ENCODE data around the gene BASP1.
"Not testable (repeated sequence)": the region's sequence is repeated elsewhere in the genome, so short reads cannot be mapped to it uniquely, and the experiment has no call there.

The BASP1 gene

DNA sequence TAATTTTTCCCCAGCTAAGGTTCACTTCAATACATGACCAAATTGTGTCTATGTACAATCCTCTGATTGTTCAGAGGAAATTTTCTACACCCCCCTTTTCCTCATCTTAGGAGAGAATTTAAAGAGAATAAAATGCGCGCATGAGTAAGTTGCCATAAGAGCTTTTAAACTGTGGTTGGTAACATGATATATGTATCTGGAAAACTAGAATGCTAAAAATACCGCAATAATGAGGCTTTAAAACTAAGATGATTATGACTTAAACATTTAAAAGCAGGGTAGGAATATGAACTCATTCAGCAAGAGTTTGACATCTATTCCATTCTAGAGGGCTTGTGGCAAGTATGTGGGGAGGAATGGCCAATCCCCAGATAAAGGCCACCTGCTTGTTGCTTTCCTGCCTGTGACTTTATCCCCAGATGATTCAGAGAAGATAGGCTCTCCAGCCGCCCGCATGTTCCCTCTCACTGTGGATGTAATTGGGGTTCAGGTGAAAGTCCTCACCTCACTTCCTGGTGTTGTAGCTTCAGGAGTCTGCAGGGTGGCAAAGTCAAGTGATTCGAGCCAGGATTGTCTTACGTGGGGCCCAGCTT, 26.5 kb upstream of the BASP1 start:
- H3K4me3 ChIP-seq (ENCODE audit: low read depth in 1 of 5, low read length in 5 of 5), result no peak overlapping the region
- no peaks in the 10 kb centered on the region for H3K27me3 ChIP-seq (ENCODE audit: control insufficient read depth in 5 of 5, insufficient read depth in 4 of 5, low read length in 5 of 5)
- no peaks in the 10 kb centered on the region for H3K36me3 ChIP-seq (ENCODE audit: control insufficient read depth in 5 of 5, insufficient read depth in 5 of 5, low read length in 5 of 5)
- H3K9me3 ChIP-seq (ENCODE audit: control insufficient read depth in 5 of 5, low read length in 5 of 5), result no peaks in the 10 kb centered on the region
- no peak overlapping the region for H3K9ac ChIP-seq (ENCODE audit: low read length in 5 of 5)
- no peak overlapping the region for H3K27ac ChIP-seq (ENCODE audit: low read depth, low read length)
- H3K4me1 ChIP-seq (ENCODE audit: control insufficient read depth in 5 of 5, insufficient read depth in 5 of 5, low read length in 5 of 5), result peaks cover 0 to 23% (median 21%) of the 10 kb centered on the region in 5 donors

DNA sequence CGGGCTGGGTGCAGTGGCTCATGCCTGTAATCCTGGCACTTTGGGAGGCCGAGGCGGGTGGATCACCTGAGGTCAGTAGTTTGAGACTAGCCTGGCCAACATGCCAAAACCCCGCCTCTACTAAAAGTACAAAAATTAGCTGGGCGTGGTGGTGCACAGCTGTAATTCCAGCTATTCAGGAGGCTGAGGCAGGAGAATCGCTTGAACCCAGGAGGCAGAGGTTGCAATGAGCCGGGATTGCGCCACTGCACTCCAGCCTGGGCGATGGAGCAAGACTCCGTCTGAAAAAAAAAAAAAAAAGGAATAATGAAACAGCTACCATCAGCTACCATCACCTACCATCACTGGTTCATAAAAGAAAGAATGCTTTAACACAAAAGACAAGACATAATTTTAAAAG, 25.9 kb upstream of the BASP1 start:
- peaks cover 0 to 16% (median 15%) of the 10 kb centered on the region in 5 donors for H3K4me1 ChIP-seq (ENCODE audit: control insufficient read depth in 5 of 5, insufficient read depth in 5 of 5, low read length in 5 of 5)
- not testable (repeated sequence) for H3K27ac ChIP-seq (ENCODE audit: low read depth, low read length); H3K9ac ChIP-seq (ENCODE audit: low read length in 5 of 5); H3K27me3 ChIP-seq (ENCODE audit: control insufficient read depth in 5 of 5, insufficient read depth in 4 of 5, low read length in 5 of 5); H3K9me3 ChIP-seq (ENCODE audit: control insufficient read depth in 5 of 5, low read length in 5 of 5); H3K4me3 ChIP-seq (ENCODE audit: low read depth in 1 of 5, low read length in 5 of 5); H3K36me3 ChIP-seq (ENCODE audit: control insufficient read depth in 5 of 5, insufficient read depth in 5 of 5, low read length in 5 of 5)

DNA sequence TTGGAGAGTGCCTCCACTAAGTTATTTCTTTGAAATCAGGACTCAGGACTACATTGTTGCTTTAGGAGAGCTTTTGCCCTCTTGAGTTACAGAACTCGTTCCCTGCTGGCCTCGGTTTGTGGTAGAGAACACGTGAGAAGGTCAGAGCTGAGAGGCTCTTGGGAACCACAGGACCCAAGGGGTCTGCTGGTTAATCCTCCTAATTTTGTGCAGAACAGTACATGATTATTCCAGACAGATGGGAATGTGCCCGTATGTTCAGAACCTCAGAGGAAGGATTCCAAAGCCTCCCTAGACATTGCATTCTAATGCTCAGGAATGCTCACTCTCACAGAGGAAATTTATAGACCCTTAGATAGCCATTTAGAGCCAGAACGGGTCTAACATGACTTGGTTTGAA, 25.2 kb upstream of the BASP1 start:
- peaks cover 0 to 16% (median 15%) of the 10 kb centered on the region in 5 donors for H3K4me1 ChIP-seq (ENCODE audit: control insufficient read depth in 5 of 5, insufficient read depth in 5 of 5, low read length in 5 of 5)
- H3K9ac ChIP-seq (ENCODE audit: low read length in 5 of 5), result no peak overlapping the region
- H3K27ac ChIP-seq (ENCODE audit: low read depth, low read length), result no peak overlapping the region
- H3K36me3 ChIP-seq (ENCODE audit: control insufficient read depth in 5 of 5, insufficient read depth in 5 of 5, low read length in 5 of 5), result no peaks in the 10 kb centered on the region
- H3K4me3 ChIP-seq (ENCODE audit: low read depth in 1 of 5, low read length in 5 of 5), result no peak overlapping the region
- H3K9me3 ChIP-seq (ENCODE audit: control insufficient read depth in 5 of 5, low read length in 5 of 5), result no peaks in the 10 kb centered on the region
- no peaks in the 10 kb centered on the region for H3K27me3 ChIP-seq (ENCODE audit: control insufficient read depth in 5 of 5, insufficient read depth in 4 of 5, low read length in 5 of 5)

DNA sequence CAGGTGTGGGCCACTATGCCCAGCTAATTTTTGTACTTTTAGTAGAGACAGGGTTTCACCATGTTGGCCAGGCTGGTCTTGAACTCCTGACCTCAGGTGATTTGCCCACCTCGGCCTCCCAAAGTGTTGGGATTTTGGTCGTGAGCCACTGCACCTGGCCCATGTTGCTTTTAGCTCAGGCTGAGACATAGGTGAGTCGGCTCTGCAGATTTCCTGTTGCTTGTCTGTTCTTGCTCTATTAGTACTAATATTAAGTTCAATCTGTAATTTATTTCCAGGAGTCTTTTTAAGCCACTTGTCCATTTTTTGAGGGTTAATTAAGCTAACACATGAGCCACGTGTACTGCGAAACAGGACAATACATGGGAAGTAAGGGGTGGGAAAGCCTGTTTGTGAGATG, 21.4 kb upstream of the BASP1 start:
- Histone ChIP-seq H3K9me3 (ENCODE audit: control insufficient read depth in 5 of 5, low read length in 5 of 5) (peaks cover 0 to 2% (median 0%) of the 10 kb centered on the region in 5 donors), H3K4me1 (ENCODE audit: control insufficient read depth in 5 of 5, insufficient read depth in 5 of 5, low read length in 5 of 5) (peaks cover 0 to 4% (median 0%) of the 10 kb centered on the region in 5 donors), H3K9ac (ENCODE audit: low read length in 5 of 5) (no peak overlapping the region), H3K27me3 (ENCODE audit: control insufficient read depth in 5 of 5, insufficient read depth in 4 of 5, low read length in 5 of 5) (no peaks in the 10 kb centered on the region), H3K27ac (ENCODE audit: low read depth, low read length) (no peak overlapping the region), H3K4me3 (ENCODE audit: low read depth in 1 of 5, low read length in 5 of 5) (no peak overlapping the region), H3K36me3 (ENCODE audit: control insufficient read depth in 5 of 5, insufficient read depth in 5 of 5, low read length in 5 of 5) (no peaks in the 10 kb centered on the region)

DNA sequence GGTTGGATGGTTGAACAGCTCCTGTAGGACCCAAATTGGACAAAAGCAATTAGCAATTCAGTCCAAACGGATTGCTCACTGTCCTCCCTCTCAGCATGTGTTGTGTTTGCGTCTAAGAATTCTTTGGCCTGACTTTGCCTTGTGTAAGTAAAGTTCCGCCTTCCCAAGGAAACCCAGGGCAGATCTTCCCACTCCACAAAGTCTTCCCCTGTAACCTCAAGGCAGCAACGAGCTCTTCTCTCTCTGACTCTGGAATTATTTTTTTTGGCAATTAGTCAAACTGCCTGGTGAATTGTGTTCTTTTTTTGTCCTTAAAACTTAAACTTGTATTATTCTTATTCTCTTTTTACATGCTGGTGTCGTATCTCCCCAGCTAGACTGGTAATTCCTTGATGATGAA, 20.7 kb upstream of the BASP1 start:
- Histone ChIP-seq H3K36me3 (ENCODE audit: control insufficient read depth in 5 of 5, insufficient read depth in 5 of 5, low read length in 5 of 5) (no peaks in the 10 kb centered on the region), H3K9ac (ENCODE audit: low read length in 5 of 5) (no peak overlapping the region), H3K9me3 (ENCODE audit: control insufficient read depth in 5 of 5, low read length in 5 of 5) (peaks cover 0 to 2% (median 0%) of the 10 kb centered on the region in 5 donors), H3K4me1 (ENCODE audit: control insufficient read depth in 5 of 5, insufficient read depth in 5 of 5, low read length in 5 of 5) (peaks cover 0 to 4% (median 0%) of the 10 kb centered on the region in 5 donors), H3K27me3 (ENCODE audit: control insufficient read depth in 5 of 5, insufficient read depth in 4 of 5, low read length in 5 of 5) (no peaks in the 10 kb centered on the region), H3K4me3 (ENCODE audit: low read depth in 1 of 5, low read length in 5 of 5) (no peak overlapping the region), H3K27ac (ENCODE audit: low read depth, low read length) (no peak overlapping the region)

DNA sequence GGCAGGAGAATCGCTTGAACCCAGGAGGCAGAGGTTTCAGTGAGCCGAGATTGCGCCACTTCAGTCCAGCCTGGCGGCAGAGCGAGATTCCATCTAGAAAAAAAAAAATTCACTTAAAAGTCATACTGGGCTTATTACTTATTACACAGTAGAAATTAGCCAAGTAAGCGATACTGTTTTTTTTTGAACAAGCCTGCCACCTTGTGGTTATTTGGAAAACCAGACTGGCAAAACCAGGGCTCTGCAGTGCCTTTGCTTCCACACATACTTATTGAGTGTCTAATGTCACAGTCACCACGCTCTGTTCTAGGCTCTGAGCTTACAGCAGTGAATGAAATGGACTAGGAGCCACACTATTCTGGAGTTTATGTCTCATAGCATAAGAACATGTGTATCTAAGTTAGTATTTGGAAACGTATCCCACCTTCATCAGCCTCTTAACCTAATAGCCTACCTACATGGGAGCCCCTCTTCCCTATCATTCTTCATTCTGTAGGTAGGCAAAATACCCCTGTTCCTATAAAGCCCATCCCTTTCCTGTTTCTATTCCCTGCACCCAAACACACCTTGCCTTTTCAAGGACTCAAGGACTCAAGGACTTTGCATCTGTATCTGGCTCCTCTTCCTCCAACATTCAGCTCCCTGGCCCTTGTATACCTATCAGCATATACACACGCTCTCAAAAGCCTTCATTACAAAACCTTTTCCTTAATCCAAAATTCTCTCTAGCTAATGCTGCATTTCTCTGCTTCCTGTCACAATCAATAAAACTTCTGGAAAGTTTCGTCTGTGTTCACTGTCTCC, 13.9 kb upstream of the BASP1 start:
- Histone ChIP-seq H3K9ac (ENCODE audit: low read length in 5 of 5) (no peak overlapping the region), H3K9me3 (ENCODE audit: control insufficient read depth in 5 of 5, low read length in 5 of 5) (no peaks in the 10 kb centered on the region), H3K27ac (ENCODE audit: low read depth, low read length) (no peak overlapping the region), H3K4me3 (ENCODE audit: low read depth in 1 of 5, low read length in 5 of 5) (no peak overlapping the region), H3K4me1 (ENCODE audit: control insufficient read depth in 5 of 5, insufficient read depth in 5 of 5, low read length in 5 of 5) (no peaks in the 10 kb centered on the region), H3K27me3 (ENCODE audit: control insufficient read depth in 5 of 5, insufficient read depth in 4 of 5, low read length in 5 of 5) (peaks cover 0 to 7% (median 0%) of the 10 kb centered on the region in 5 donors), H3K36me3 (ENCODE audit: control insufficient read depth in 5 of 5, insufficient read depth in 5 of 5, low read length in 5 of 5) (no peaks in the 10 kb centered on the region)

DNA sequence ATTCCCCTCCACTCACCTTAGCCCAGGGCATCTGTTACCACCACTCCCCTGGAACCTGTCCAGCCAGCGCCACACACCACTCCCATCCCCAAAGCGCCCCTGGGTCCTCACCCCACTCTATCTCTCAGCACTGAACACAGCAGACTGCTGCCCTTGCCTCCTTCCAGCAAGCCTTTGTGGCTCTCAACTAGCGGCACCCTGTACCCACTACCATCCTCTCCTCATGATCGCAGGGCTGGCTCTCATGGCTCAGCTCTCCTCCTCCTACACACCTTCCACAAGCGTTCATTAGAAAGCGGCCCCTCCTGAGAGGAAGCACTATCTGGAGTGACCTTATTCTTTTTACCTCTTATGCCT, 13.3 kb upstream of the BASP1 start:
- H3K27me3 ChIP-seq (ENCODE audit: control insufficient read depth in 5 of 5, insufficient read depth in 4 of 5, low read length in 5 of 5), result peaks cover 0 to 7% (median 0%) of the 10 kb centered on the region in 5 donors

DNA sequence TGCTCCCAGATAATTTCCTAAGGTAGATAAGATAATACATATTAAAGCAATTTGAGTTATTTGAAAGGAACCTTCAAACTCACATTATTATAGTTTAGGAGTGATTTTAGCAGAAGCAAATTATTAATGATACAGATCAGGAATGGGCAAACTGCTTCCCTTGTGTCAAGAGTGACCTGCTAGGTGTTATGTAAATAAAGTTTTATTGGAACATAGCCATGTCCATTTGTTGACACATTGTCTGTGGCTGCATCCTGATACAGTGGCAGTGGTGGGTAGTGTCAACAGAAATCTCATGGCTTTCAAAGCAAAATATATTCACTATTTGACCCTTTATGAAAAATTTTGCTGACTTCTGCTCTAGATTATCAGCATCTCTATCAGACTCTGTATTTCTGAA, 11.4 kb upstream of the BASP1 start:
- H3K9ac ChIP-seq (ENCODE audit: low read length in 5 of 5), result no peak overlapping the region
- H3K4me1 ChIP-seq (ENCODE audit: control insufficient read depth in 5 of 5, insufficient read depth in 5 of 5, low read length in 5 of 5), result no peaks in the 10 kb centered on the region
- no peaks in the 10 kb centered on the region for H3K36me3 ChIP-seq (ENCODE audit: control insufficient read depth in 5 of 5, insufficient read depth in 5 of 5, low read length in 5 of 5)
- no peak overlapping the region for H3K27ac ChIP-seq (ENCODE audit: low read depth, low read length)
- H3K9me3 ChIP-seq (ENCODE audit: control insufficient read depth in 5 of 5, low read length in 5 of 5), result no peaks in the 10 kb centered on the region
- no peak overlapping the region for H3K4me3 ChIP-seq (ENCODE audit: low read depth in 1 of 5, low read length in 5 of 5)
- H3K27me3 ChIP-seq (ENCODE audit: control insufficient read depth in 5 of 5, insufficient read depth in 4 of 5, low read length in 5 of 5), result peaks cover 0 to 7% (median 0%) of the 10 kb centered on the region in 5 donors

More for the DNA sequence above, 13.3 kb upstream of the BASP1 start:
- no peaks in the 10 kb centered on the region for H3K4me1 ChIP-seq (ENCODE audit: control insufficient read depth in 5 of 5, insufficient read depth in 5 of 5, low read length in 5 of 5)
- H3K27ac ChIP-seq (ENCODE audit: low read depth, low read length), result no peak overlapping the region
- no peak overlapping the region for H3K4me3 ChIP-seq (ENCODE audit: low read depth in 1 of 5, low read length in 5 of 5)
- no peaks in the 10 kb centered on the region for H3K36me3 ChIP-seq (ENCODE audit: control insufficient read depth in 5 of 5, insufficient read depth in 5 of 5, low read length in 5 of 5)
- no peak overlapping the region for H3K9ac ChIP-seq (ENCODE audit: low read length in 5 of 5)
- no peaks in the 10 kb centered on the region for H3K9me3 ChIP-seq (ENCODE audit: control insufficient read depth in 5 of 5, low read length in 5 of 5)

DNA sequence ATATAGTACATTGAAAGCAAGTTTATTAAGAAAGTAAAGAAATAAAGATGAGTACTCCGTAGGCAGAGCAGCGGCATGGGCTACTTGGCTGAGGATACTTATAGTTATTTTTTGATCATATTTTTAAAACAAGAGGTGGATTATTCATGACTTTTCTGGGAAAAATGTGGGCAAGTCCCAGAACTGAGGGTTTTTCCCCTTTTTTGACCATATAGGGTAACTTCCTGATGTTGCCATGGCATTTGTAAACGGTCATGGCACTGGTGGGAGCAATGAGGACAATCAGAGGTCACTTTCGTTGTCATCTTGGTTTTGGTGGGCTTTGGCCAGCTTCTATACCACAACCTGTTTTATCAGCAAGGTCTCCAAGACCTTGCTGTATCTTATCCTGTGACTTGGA, 5.2 kb upstream of the BASP1 start:
- Histone ChIP-seq H3K4me1 (ENCODE audit: control insufficient read depth in 5 of 5, insufficient read depth in 5 of 5, low read length in 5 of 5) (peaks cover 0 to 10% (median 9%) of the 10 kb centered on the region in 5 donors), H3K36me3 (ENCODE audit: control insufficient read depth in 5 of 5, insufficient read depth in 5 of 5, low read length in 5 of 5) (no peaks in the 10 kb centered on the region), H3K27ac (ENCODE audit: low read depth, low read length) (no peak overlapping the region), H3K27me3 (ENCODE audit: control insufficient read depth in 5 of 5, insufficient read depth in 4 of 5, low read length in 5 of 5) (peaks cover 0 to 12% (median 4%) of the 10 kb centered on the region in 5 donors), H3K4me3 (ENCODE audit: low read depth in 1 of 5, low read length in 5 of 5) (no peak overlapping the region), H3K9ac (ENCODE audit: low read length in 5 of 5) (no peak overlapping the region), H3K9me3 (ENCODE audit: control insufficient read depth in 5 of 5, low read length in 5 of 5) (no peaks in the 10 kb centered on the region)

DNA sequence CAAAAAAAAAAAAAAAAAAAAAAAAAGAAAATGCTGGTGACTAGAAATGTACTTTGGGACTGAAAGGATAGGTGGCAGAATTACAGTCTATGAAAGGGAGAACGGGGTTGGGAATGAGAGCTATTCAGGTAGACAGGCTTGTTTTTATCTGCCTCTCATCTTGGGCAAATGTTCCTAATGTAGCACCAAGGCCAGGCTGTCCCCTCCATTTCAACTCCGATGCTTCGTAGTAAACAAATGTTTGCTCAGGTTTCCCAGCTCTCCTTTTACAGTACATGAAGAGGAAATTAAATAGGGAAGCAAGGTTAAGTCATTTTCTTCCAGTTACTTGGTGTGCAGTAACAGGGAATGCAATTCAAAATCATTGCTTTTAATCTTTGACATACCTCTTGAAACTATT, 4.4 kb upstream of the BASP1 start:
- H3K27ac ChIP-seq (ENCODE audit: low read depth, low read length), result no peak overlapping the region
- H3K9ac ChIP-seq (ENCODE audit: low read length in 5 of 5), result no peak overlapping the region
- H3K4me1 ChIP-seq (ENCODE audit: control insufficient read depth in 5 of 5, insufficient read depth in 5 of 5, low read length in 5 of 5), result peaks cover 0 to 10% (median 9%) of the 10 kb centered on the region in 5 donors
- H3K27me3 ChIP-seq (ENCODE audit: control insufficient read depth in 5 of 5, insufficient read depth in 4 of 5, low read length in 5 of 5), result peaks cover 0 to 14% (median 4%) of the 10 kb centered on the region in 5 donors
- H3K4me3 ChIP-seq (ENCODE audit: low read depth in 1 of 5, low read length in 5 of 5), result no peak overlapping the region
- no peaks in the 10 kb centered on the region for H3K9me3 ChIP-seq (ENCODE audit: control insufficient read depth in 5 of 5, low read length in 5 of 5)
- no peaks in the 10 kb centered on the region for H3K36me3 ChIP-seq (ENCODE audit: control insufficient read depth in 5 of 5, insufficient read depth in 5 of 5, low read length in 5 of 5)

Measured in subcutaneous abdominal adipose tissue (tissue), 5 donors.